ENCODE results near the gene CATSPER3. TPM values are rescaled to one million over a fixed set of nuclear protein-coding genes. Genes with fewer than 3 reads are reported as not detected.

Gene CATSPER3
- total and polyA plus RNA-seq, 9 donors, result 0.36 to 0.85 (median 0.57) TPM

DNA sequence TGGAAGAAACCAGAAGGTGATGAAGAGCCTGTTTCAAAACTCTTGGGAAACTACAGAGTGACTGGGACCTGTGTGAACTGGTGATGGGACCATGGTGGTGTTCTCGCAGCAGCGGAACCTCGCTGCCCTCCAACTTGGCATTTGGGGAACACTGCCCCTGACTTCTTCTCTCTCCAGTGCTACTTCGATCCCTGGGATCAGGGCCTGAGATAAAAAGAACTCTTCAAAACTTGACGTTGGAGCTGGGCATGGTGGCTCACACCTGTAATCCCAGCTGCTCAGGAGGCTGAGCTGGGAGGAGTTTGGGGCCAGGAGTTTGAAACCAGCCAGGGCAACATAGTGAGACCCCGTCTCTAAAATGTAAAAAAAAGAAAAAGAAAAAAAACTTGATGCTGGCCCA is 48.2 kb downstream of the CATSPER3 start:
- WGBS, 3 donors, result 85 to 92% (median 88%) methylated on average over 6 of the region's 6 CpGs
- DNase-seq, result peak in 1 of 5 donors; percentile 2
- no peak overlapping the region for H3K4me3 ChIP-seq
- no peaks in the 10 kb centered on the region for H3K9me3 ChIP-seq
- no peaks in the 10 kb centered on the region for H3K27me3 ChIP-seq
- intact Hi-C loops (cut with DNase I), result no loop called here
- no peak overlapping the region for H3K27ac ChIP-seq
- no peaks in the 10 kb centered on the region for H3K36me3 ChIP-seq
- TF ChIP-seq EP300 (IDR thresholded peaks at IDR 0.05), result no peak
- TF ChIP-seq POLR2A (IDR thresholded peaks at IDR 0.05), result no peak
- no peak for TF ChIP-seq CTCF (IDR thresholded peaks at IDR 0.05)
- H3K4me1 ChIP-seq (ENCODE audit: insufficient read depth), result no peaks in the 10 kb centered on the region

GRCh38 chr5:135016861-135017290 is 49.2 kb downstream of the CATSPER3 start:
- Histone ChIP-seq H3K27ac (no peak overlapping the region), H3K27me3 (no peaks in the 10 kb centered on the region), H3K4me3 (no peak overlapping the region), H3K9me3 (no peaks in the 10 kb centered on the region), H3K4me1 (ENCODE audit: insufficient read depth) (no peaks in the 10 kb centered on the region), H3K36me3 (no peaks in the 10 kb centered on the region)
- peak; percentile 0 to 7 (median 3) for DNase-seq
- intact Hi-C loops (cut with DNase I), result no loop called here
- TF ChIP-seq CTCF (IDR thresholded peaks at IDR 0.05) (no peak), POLR2A (IDR thresholded peaks at IDR 0.05) (no peak), EP300 (IDR thresholded peaks at IDR 0.05) (no peak)
- 71 to 84% (median 82%) methylated on average over 11 of the region's 11 CpGs for WGBS, 3 donors

DNA sequence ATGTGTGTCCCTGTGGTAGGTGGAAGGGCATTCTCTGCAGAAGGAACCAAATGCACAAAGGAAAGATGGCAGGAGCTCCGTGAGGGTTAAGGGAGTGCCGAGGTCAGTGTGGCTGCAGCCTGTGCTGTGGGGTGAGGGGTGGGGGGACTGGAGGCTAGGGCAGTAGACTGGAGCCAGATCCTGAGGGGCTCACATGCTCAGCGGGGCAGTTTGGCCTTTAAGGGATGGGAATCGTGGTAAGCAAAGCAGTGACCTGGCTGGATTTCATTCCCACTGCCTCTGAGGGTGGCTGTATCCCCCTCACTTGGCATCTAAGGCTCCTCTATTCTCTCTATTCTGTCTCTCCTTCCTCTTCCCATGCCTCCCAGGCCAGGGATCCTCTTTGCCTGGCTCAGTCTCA is 50.8 kb downstream of the CATSPER3 start:
- no peaks in the 10 kb centered on the region for H3K9me3 ChIP-seq
- no peak overlapping the region for H3K27ac ChIP-seq
- H3K4me1 ChIP-seq (ENCODE audit: insufficient read depth), result no peaks in the 10 kb centered on the region
- H3K4me3 ChIP-seq, result no peak overlapping the region
- WGBS, 3 donors, result 80 to 90% (median 87%) methylated on average over 4 of the region's 4 CpGs
- intact Hi-C loops (cut with DNase I), result no loop called here
- TF ChIP-seq EP300 (IDR thresholded peaks at IDR 0.05) (no peak), POLR2A (IDR thresholded peaks at IDR 0.05) (no peak), CTCF (IDR thresholded peaks at IDR 0.05) (no peak)
- no peaks in the 10 kb centered on the region for H3K36me3 ChIP-seq
- H3K27me3 ChIP-seq, result no peaks in the 10 kb centered on the region
- DNase-seq, result peak in 4 of 5 donors; percentile 1 to 8 (median 2)

- WGBS, 3 donors, result 95% methylated on average over 5 of the region's 5 CpGs
- TF ChIP-seq EP300 (IDR thresholded peaks at IDR 0.05) (no peak), CTCF (IDR thresholded peaks at IDR 0.05) (no peak), POLR2A (IDR thresholded peaks at IDR 0.05) (no peak)
- peak in 4 of 5 donors; percentile 2 to 13 (median 3) for DNase-seq
- Histone ChIP-seq H3K4me1 (ENCODE audit: insufficient read depth) (no peaks in the 10 kb centered on the region), H3K27me3 (no peaks in the 10 kb centered on the region), H3K9me3 (no peaks in the 10 kb centered on the region), H3K4me3 (no peak overlapping the region), H3K27ac (no peak overlapping the region), H3K36me3 (no peaks in the 10 kb centered on the region)
- intact Hi-C loops (cut with DNase I), result no loop called here
These were observed 51.6 kb downstream of the CATSPER3 start for GRCh38 chr5:135019314-135019713.

Data from ovary (tissue), 9 donors.